GM19463 (cell line): ENCODE measurements around the gene PRX.
"Not testable (repeated sequence)": the region's sequence is repeated elsewhere in the genome, so short reads cannot be mapped to it uniquely, and the experiment has no call there.

ENCODE experiments used
- ATAC-seq: cut with Tn5 transposase; IDR thresholded peaks from one replicate; pipeline ENCODE4 v1.9.1; 2021; ENCODE audit warnings: mild to moderate bottlenecking, moderate library complexity; ENCODE audit not compliant: unreplicated experiment

Gene PRX

GRCh38 chr19:40413291-40413845 lies at the start of gene PRX:
Gene PRX, minus strand, starts transcription at chr19:40413378. Its CDS starts 5,446 bp downstream, at chr19:40407932.
- no peak for ATAC-seq

- ATAC-seq = no peak
Observed at GRCh38 chr19:40461669-40462221, 48.6 kb upstream of the PRX start.

GRCh38 chr19:40460185-40460584 lies 47.0 kb upstream of the PRX start:
- no peak for ATAC-seq

- ATAC-seq = no peak
Observed at GRCh38 chr19:40458597-40458974, 45.4 kb upstream of the PRX start.

- no peak for ATAC-seq
Observed at GRCh38 chr19:40457953-40458596, 44.9 kb upstream of the PRX start.

GRCh38 chr19:40457048-40457447 lies 43.9 kb upstream of the PRX start:
- no peak for ATAC-seq

GRCh38 chr19:40453943-40454342 lies 40.8 kb upstream of the PRX start:
- not testable (repeated sequence) for ATAC-seq

- ATAC-seq = no peak
Observed at GRCh38 chr19:40453151-40453735, 40.1 kb upstream of the PRX start.

- ATAC-seq = no peak
Observed at GRCh38 chr19:40452016-40452415, 38.8 kb upstream of the PRX start.

GRCh38 chr19:40450664-40451063 lies 37.5 kb upstream of the PRX start:
- ATAC-seq = no peak

- ATAC-seq = no peak
Observed at GRCh38 chr19:40449506-40449905, 36.3 kb upstream of the PRX start.

GRCh38 chr19:40446263-40446784 lies 33.1 kb upstream of the PRX start:
- no peak for ATAC-seq

- ATAC-seq = no peak
Observed at GRCh38 chr19:40445780-40446262, 32.6 kb upstream of the PRX start.

- ATAC-seq = no peak
Observed at GRCh38 chr19:40444825-40445312, 31.7 kb upstream of the PRX start.

GRCh38 chr19:40444000-40444824 lies 31.0 kb upstream of the PRX start, which contains the start of gene SERTAD3:
Gene SERTAD3, minus strand, starts transcription at chr19:40444335. Its CDS starts 2,255 bp downstream, at chr19:40442080.
- ATAC-seq = peak; percentile 69

- peak; percentile 63 for ATAC-seq
Observed at GRCh38 chr19:40443131-40443999, 30.2 kb upstream of the PRX start.

- ATAC-seq = no peak
Observed at GRCh38 chr19:40442328-40443130, 29.4 kb upstream of the PRX start.

- ATAC-seq = no peak
Observed at GRCh38 chr19:40441719-40442253, 28.6 kb upstream of the PRX start.

GRCh38 chr19:40438284-40438683 lies 25.1 kb upstream of the PRX start:
- ATAC-seq = no peak
